Smooth muscle cell (in vitro differentiated cells): Measurements from ENCODE around the gene CCT7. TPM values are rescaled to one million over a fixed set of nuclear protein-coding genes. Genes with fewer than 3 reads are reported as not detected.

Experiments
- DNase-seq: peaks from one replicate; lab custom pipeline; 2025; ENCODE audit not compliant: unreplicated experiment; lab: John Stamatoyannopoulos, UW
- H2AFZ ChIP-seq: fragments of 200-600 bp; sonication (generic); 2 replicates; pipeline ENCODE4 v1.6.0; 2016; ENCODE audit warnings: antibody characterized with exemption, low read depth, mild to moderate bottlenecking
- H3F3A ChIP-seq: fragments of 200-600 bp; sonication (generic); 2 replicates; pipeline ENCODE4 v1.6.0; 2017; ENCODE audit warnings: antibody characterized with exemption, low read depth
- H3K27ac ChIP-seq: fragments of 200-600 bp; sonication (generic); 2 replicates; pipeline ENCODE4 v1.5.1; 2016; ENCODE audit warnings: low read depth, mild to moderate bottlenecking
- H3K27me3 ChIP-seq: fragments of 200-600 bp; sonication (generic); 2 replicates; pipeline ENCODE4 v1.6.1; 2016; ENCODE audit warnings: low read depth, mild to moderate bottlenecking
- H3K36me3 ChIP-seq: fragments of 200-600 bp; sonication (generic); 2 replicates; pipeline ENCODE4 v1.5.1; 2016; ENCODE audit warnings: low read depth
- H3K4me1 ChIP-seq: fragments of 200-600 bp; sonication (generic); 2 replicates; pipeline ENCODE4 v1.5.1; 2016; ENCODE audit warnings: low read depth
- H3K4me2 ChIP-seq: fragments of 200-600 bp; sonication (generic); 2 replicates; pipeline ENCODE4 v1.6.0; 2016; ENCODE audit warnings: mild to moderate bottlenecking
- H3K4me3 ChIP-seq: fragments of 200-600 bp; sonication (generic); 2 replicates; pipeline ENCODE4 v1.5.1; 2016; ENCODE audit warnings: mild to moderate bottlenecking
- H3K79me2 ChIP-seq: fragments of 200-600 bp; sonication (generic); 2 replicates; pipeline ENCODE4 v1.6.0; 2016; ENCODE audit warnings: low read depth, mild to moderate bottlenecking
- H3K9ac ChIP-seq: fragments of 200-600 bp; sonication (generic); 2 replicates; pipeline ENCODE4 v1.6.0; 2016; ENCODE audit warnings: low read depth
- H3K9me3 ChIP-seq: fragments of 200-600 bp; sonication (generic); replicated peaks from 2 replicates; pipeline ENCODE4 v1.5.1; 2016; ENCODE audit warnings: low read depth
- H4K20me1 ChIP-seq: fragments of 200-600 bp; sonication (generic); 2 replicates; pipeline ENCODE4 v1.6.0; 2016; ENCODE audit warnings: low read depth
- CTCF ChIP-seq: fragments of 200-600 bp; sonication (generic); IDR thresholded peaks from 2 replicates; pipeline ENCODE4 v1.5.1; 2017; ENCODE audit warnings: borderline replicate concordance, mild to moderate bottlenecking, antibody characterized with exemption; ENCODE audit not compliant: insufficient read depth, poor library complexity, severe bottlenecking
- WGBS: methylation state at CpG from one replicate; pipeline ENCODE4 v1.1.7; 2016; ENCODE audit warnings: low lambda C conversion rate; 5-methylcytosine and 5-hydroxymethylcytosine counted together
- polyA plus RNA-seq: library from polyadenylated mRNA; unstranded; fragments of >200 nt; fragmentation: Nextera tagmentation; extraction: Ambion mirVana; gene quantifications from 2 replicates; pipeline ENCODE4 v1.2.1, GENCODE V29; 2016
- total RNA-seq: library from RNA; depleted of rRNA; stranded (reverse); fragments of >200 nt; gene quantifications from 2 replicates; pipeline ENCODE4 v1.2.3, GENCODE V29; 2014

CCT7 gene
- total and polyA plus RNA-seq, 2 experiments from 2014 or later: 197 to 212 TPM

- H3K9ac ChIP-seq: no peak overlapping the region
- peaks cover 25% of the 10 kb centered on the region for H3K27me3 ChIP-seq
- no peak overlapping the region for H3K27ac ChIP-seq
- no peak for TF ChIP-seq CTCF
- no peak overlapping the region for H3K4me2 ChIP-seq
- H4K20me1 ChIP-seq: peaks cover 16% of the 10 kb centered on the region
- H3F3A ChIP-seq: no peaks in the 10 kb centered on the region
- no peak overlapping the region for H3K4me3 ChIP-seq
- H3K79me2 ChIP-seq: no peaks in the 10 kb centered on the region
- H3K4me1 ChIP-seq: peaks cover 8% of the 10 kb centered on the region
- H3K36me3 ChIP-seq: no peaks in the 10 kb centered on the region
- H3K9me3 ChIP-seq: no peaks in the 10 kb centered on the region
- H2AFZ ChIP-seq: no peak overlapping the region
- WGBS: 91% methylated on average over 4 of the region's 4 CpGs
- DNase-seq: no peak
Measured at GRCh38 chr2:73264783-73265182, 30.7 kb downstream of the CCT7 start.

GRCh38 chr2:73265298-73266060, 31.4 kb downstream of the CCT7 start:
- H3K27ac ChIP-seq: no peak overlapping the region
- no peaks in the 10 kb centered on the region for H3K79me2 ChIP-seq
- no peak overlapping the region for H2AFZ ChIP-seq
- no peak for DNase-seq
- no peaks in the 10 kb centered on the region for H3K9me3 ChIP-seq
- TF ChIP-seq CTCF: no peak
- peaks cover 32% of the 10 kb centered on the region for H3K27me3 ChIP-seq
- H3K4me1 ChIP-seq: peaks cover 8% of the 10 kb centered on the region
- H3K36me3 ChIP-seq: no peaks in the 10 kb centered on the region
- peaks cover 16% of the 10 kb centered on the region for H4K20me1 ChIP-seq
- H3F3A ChIP-seq: no peaks in the 10 kb centered on the region
- no peak overlapping the region for H3K9ac ChIP-seq
- no peak overlapping the region for H3K4me2 ChIP-seq
- no peak overlapping the region for H3K4me3 ChIP-seq
- WGBS: 95% methylated on average over 24 of the region's 28 CpGs

- Histone ChIP-seq H3K79me2 (no peaks in the 10 kb centered on the region), H3K9me3 (no peaks in the 10 kb centered on the region), H3F3A (no peaks in the 10 kb centered on the region), H3K4me2 (no peak overlapping the region), H3K27me3 (peaks cover 40% of the 10 kb centered on the region), H3K9ac (no peak overlapping the region), H3K4me1 (peaks cover 8% of the 10 kb centered on the region), H3K36me3 (no peaks in the 10 kb centered on the region), H2AFZ (no peak overlapping the region), H3K4me3 (no peak overlapping the region), H4K20me1 (peaks cover 16% of the 10 kb centered on the region), H3K27ac (no peak overlapping the region)
- WGBS: 89% methylated on average over 20 of the region's 26 CpGs
- no peak for TF ChIP-seq CTCF
- no peak for DNase-seq
Measured at GRCh38 chr2:73266061-73266901, 32.2 kb downstream of the CCT7 start.
